ENCODE results near the gene CFAP100.

DNA sequence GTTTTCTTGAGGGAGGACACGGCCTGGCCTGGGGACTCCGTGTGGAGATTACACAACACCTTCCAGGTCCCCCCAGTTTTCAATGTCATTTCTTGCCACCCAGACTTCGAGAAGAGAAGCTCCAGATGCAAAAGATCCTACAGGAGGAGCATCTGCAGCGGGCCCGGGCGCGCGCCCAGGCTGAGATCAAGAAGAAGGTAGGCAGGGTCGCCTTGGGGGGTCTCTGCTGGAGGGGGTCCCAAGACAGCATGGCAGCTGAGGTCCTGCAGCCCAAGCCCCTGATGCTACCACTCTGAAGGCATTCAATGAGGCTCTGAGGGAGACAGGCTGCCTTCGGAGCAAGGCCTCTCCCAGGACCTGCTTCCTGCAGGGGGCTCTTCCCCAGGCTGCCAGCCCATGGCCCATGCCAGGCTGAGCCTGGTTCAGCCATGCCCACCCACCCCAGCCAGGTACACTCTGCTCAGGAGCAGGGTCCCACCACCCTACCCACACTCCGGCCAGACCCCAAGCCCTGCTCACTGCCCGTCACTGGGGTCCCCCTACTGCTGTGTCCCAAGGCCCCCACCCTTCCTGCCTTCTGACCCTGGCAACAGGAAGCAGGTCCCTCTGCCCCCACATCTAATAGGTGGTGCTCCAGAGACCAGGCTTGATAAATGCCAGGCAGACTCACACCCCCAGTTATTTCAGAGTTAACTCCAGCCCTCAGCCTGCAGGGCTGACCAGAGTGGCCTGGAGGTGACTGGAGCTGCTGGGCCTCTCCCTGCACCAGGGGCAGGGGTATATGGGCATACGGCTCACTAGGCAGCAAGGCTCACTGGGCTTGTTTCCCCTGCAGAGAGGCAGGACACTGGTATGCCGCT, 41.0 kb downstream of the CFAP100 start:
- TF ChIP-seq YY1 (IDR thresholded peaks at IDR 0.05; ENCODE audit: insufficient read depth, insufficient read length): no peak
- TF ChIP-seq ZNF274 (IDR thresholded peaks at IDR 0.05; ENCODE audit: low read depth, low read length): no peak
- no peak for TF ChIP-seq SUZ12 (IDR thresholded peaks at IDR 0.05; ENCODE audit: extremely low read depth, insufficient read depth, insufficient read length)
